SU-DHL-6 (cell line): ENCODE measurements around the gene RETN.
A peak's percentile ranks its signal among the peaks of the same experiment; 100 is the strongest.

ENCODE experiments used
- H2AFZ ChIP-seq: fragments of 200-600 bp; sonication (generic); 2 replicates; pipeline ENCODE4 v1.6.1; 2014; ENCODE audit warnings: low read depth, mild to moderate bottlenecking, moderate library complexity, mixed read lengths, antibody characterized with exemption, low read length; ENCODE audit not compliant: severe bottlenecking
- H3F3A ChIP-seq: fragments of 200-600 bp; shearing (Covaris generic); 2 replicates; pipeline ENCODE4 v1.6.0; 2016; ENCODE audit warnings: antibody characterized with exemption, mild to moderate bottlenecking; ENCODE audit not compliant: insufficient read depth
- H3K27ac ChIP-seq: fragments of 200-600 bp; sonication (generic); 2 replicates; pipeline ENCODE4 v1.5.1; 2016; ENCODE audit warnings: low read depth, mild to moderate bottlenecking, low read length, moderate library complexity, mixed read lengths
- H3K27me3 ChIP-seq: fragments of 200-600 bp; sonication (generic), shearing (Covaris generic); 2 replicates; pipeline ENCODE4 v1.6.0; 2014; ENCODE audit warnings: mild to moderate bottlenecking, low read length
- H3K36me3 ChIP-seq: fragments of 200-600 bp; sonication (generic); 2 replicates; pipeline ENCODE4 v1.6.1; 2014; ENCODE audit warnings: mild to moderate bottlenecking, low read length, mixed read lengths
- H3K4me2 ChIP-seq: fragments of 300-600, 200-600 bp; shearing (Covaris generic), sonication (generic); 2 replicates; pipeline ENCODE4 v1.6.0; 2014; ENCODE audit warnings: low read length, low read depth, mild to moderate bottlenecking; ENCODE audit not compliant: poor library complexity, severe bottlenecking
- H3K4me3 ChIP-seq: fragments of 200-600 bp; sonication (generic); 2 replicates; pipeline ENCODE4 v1.5.1; 2014; ENCODE audit warnings: antibody characterized with exemption, low read length, mild to moderate bottlenecking, mixed read lengths; ENCODE audit not compliant: insufficient read depth, poor library complexity, severe bottlenecking
- H3K79me2 ChIP-seq: fragments of 200-600 bp; sonication (generic); 2 replicates; pipeline ENCODE4 v1.6.1; 2014; ENCODE audit warnings: mild to moderate bottlenecking, low read length, moderate library complexity; ENCODE audit not compliant: insufficient read depth
- H3K9ac ChIP-seq: fragments of 200-600 bp; sonication (generic); 2 replicates; pipeline ENCODE4 v1.7.0; 2014; ENCODE audit warnings: mild to moderate bottlenecking, low read length
- H3K9me2 ChIP-seq: fragments of 200-600 bp; sonication (generic); replicated peaks from 2 replicates; pipeline ENCODE4 v1.6.1; 2014; ENCODE audit warnings: low read length; ENCODE audit not compliant: insufficient read depth
- H3K9me3 ChIP-seq: fragments of 200-600 bp; sonication (generic); 2 replicates; pipeline ENCODE4 v1.6.1; 2014; ENCODE audit warnings: low read length, mixed read lengths; ENCODE audit not compliant: insufficient read depth
- H4K20me1 ChIP-seq: fragments of 200-600 bp; sonication (generic); 2 replicates; pipeline ENCODE4 v1.6.1; 2014; ENCODE audit warnings: low read depth, mild to moderate bottlenecking, antibody characterized with exemption, low read length, moderate library complexity, mixed read lengths
- CTCF ChIP-seq: fragments of 200-600 bp; sonication (generic); IDR thresholded peaks from one replicate; pipeline ENCODE4 v1.5.1; 2017; ENCODE audit warnings: antibody characterized with exemption, mild to moderate bottlenecking, low read length, moderate library complexity; ENCODE audit not compliant: insufficient read depth, poor library complexity, severe bottlenecking
- EZH2phosphoT487 ChIP-seq: fragments of 200-600 bp; sonication (generic), shearing (Covaris generic); conservative IDR thresholded peaks from 2 replicates; pipeline ENCODE4 v1.6.1; 2018; ENCODE audit warnings: mild to moderate bottlenecking, antibody characterized with exemption, low read length, moderate library complexity, mixed read lengths

The RETN gene

GRCh38 chr19:7677669-7678311 is 8.9 kb downstream of the RETN start:
- Histone ChIP-seq H2AFZ (no peak overlapping the region), H3K4me2 (no peak overlapping the region), H3K9me2 (no peaks in the 10 kb centered on the region), H3K9ac (no peak overlapping the region), H3K36me3 (no peaks in the 10 kb centered on the region), H3K79me2 (0 out of 2 replicates have a peak, but pooled peaks cover 6% of the 10 kb centered on the region), H3F3A (no peaks in the 10 kb centered on the region), H3K9me3 (no peaks in the 10 kb centered on the region), H3K27ac (no peak overlapping the region), H3K27me3 (no peaks in the 10 kb centered on the region), H3K4me3 (no peak overlapping the region), H4K20me1 (no peaks in the 10 kb centered on the region)
- TF ChIP-seq EZH2phosphoT487, result no peak

- Histone ChIP-seq H3F3A (no peaks in the 10 kb centered on the region), H3K27ac (no peak overlapping the region), H3K36me3 (no peaks in the 10 kb centered on the region), H4K20me1 (no peaks in the 10 kb centered on the region), H3K9me2 (no peaks in the 10 kb centered on the region), H3K4me3 (no peak overlapping the region), H3K79me2 (0 out of 2 replicates have a peak, but pooled peaks cover 6% of the 10 kb centered on the region), H3K9ac (no peak overlapping the region), H3K27me3 (no peaks in the 10 kb centered on the region), H2AFZ (no peak overlapping the region), H3K4me2 (no peak overlapping the region), H3K9me3 (no peaks in the 10 kb centered on the region)
- TF ChIP-seq CTCF (peak; percentile 37), EZH2phosphoT487 (no peak)
Measured at GRCh38 chr19:7678971-7679751, 10.3 kb downstream of the RETN start.

GRCh38 chr19:7679771-7680605 is 11.1 kb downstream of the RETN start:
- 0 out of 2 replicates have a peak, but pooled peaks cover 6% of the 10 kb centered on the region for H3K79me2 ChIP-seq
- H3K27me3 ChIP-seq, result no peaks in the 10 kb centered on the region
- H3K4me3 ChIP-seq, result peak overlapping the region; percentile 38
- H3K36me3 ChIP-seq, result no peaks in the 10 kb centered on the region
- no peak for TF ChIP-seq EZH2phosphoT487
- no peak for TF ChIP-seq CTCF
- no peaks in the 10 kb centered on the region for H3K9me3 ChIP-seq
- H2AFZ ChIP-seq, result peak overlapping the region; percentile 90
- H3K9ac ChIP-seq, result peak overlapping the region; percentile 93
- peak overlapping the region; percentile 76 for H3K4me2 ChIP-seq
- H4K20me1 ChIP-seq, result no peaks in the 10 kb centered on the region
- H3F3A ChIP-seq, result no peaks in the 10 kb centered on the region
- H3K9me2 ChIP-seq, result no peaks in the 10 kb centered on the region
- no peak overlapping the region for H3K27ac ChIP-seq
